Panc1 (cell line): Measurements from ENCODE around the gene PTPA.

Experiments
- TF ChIP-seq, protein P1 (sequence below): fragments of 450-650 bp; IDR thresholded peaks from 2 replicates; pipeline ENCODE4 v1.5.1; 2017; ENCODE audit warnings: mild to moderate bottlenecking
- TF ChIP-seq, protein P2 (sequence below), 2 experiments: IDR thresholded peaks; 2 replicates each; pipeline ENCODE4 v1.6.1; 2011 to 2012; ENCODE audit warnings: low read depth in 2 of 2, control low read depth in 1 of 2, low read length in 1 of 2, mild to moderate bottlenecking in 1 of 2, moderate library complexity in 1 of 2; ENCODE audit not compliant: insufficient read depth in 1 of 2

DNA sequence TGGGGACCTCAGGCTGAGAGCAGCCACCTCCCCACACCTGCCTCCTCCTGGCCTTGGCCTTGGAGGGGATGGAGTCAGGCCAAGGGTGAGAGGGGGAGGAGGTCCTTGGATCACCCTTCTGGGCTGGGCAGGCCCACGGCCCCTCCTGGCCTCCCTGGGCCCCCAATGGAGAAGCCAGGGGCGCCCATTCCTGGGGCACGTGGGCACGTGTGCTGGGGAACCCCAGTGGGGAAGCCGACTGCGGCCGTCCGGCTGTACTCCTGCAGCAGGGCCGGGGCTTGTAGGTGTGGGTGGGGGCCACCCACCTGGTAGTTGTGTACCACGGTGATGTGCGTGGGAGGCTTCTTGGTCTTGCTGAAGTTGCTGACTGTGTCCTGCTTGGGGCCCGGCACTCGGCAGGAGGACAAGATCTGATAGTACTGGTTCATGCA lies 9.1 kb upstream of the PTPA start:
- TF ChIP-seq, protein P1, sequence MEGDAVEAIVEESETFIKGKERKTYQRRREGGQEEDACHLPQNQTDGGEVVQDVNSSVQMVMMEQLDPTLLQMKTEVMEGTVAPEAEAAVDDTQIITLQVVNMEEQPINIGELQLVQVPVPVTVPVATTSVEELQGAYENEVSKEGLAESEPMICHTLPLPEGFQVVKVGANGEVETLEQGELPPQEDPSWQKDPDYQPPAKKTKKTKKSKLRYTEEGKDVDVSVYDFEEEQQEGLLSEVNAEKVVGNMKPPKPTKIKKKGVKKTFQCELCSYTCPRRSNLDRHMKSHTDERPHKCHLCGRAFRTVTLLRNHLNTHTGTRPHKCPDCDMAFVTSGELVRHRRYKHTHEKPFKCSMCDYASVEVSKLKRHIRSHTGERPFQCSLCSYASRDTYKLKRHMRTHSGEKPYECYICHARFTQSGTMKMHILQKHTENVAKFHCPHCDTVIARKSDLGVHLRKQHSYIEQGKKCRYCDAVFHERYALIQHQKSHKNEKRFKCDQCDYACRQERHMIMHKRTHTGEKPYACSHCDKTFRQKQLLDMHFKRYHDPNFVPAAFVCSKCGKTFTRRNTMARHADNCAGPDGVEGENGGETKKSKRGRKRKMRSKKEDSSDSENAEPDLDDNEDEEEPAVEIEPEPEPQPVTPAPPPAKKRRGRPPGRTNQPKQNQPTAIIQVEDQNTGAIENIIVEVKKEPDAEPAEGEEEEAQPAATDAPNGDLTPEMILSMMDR = no peak
- TF ChIP-seq, protein P2, sequence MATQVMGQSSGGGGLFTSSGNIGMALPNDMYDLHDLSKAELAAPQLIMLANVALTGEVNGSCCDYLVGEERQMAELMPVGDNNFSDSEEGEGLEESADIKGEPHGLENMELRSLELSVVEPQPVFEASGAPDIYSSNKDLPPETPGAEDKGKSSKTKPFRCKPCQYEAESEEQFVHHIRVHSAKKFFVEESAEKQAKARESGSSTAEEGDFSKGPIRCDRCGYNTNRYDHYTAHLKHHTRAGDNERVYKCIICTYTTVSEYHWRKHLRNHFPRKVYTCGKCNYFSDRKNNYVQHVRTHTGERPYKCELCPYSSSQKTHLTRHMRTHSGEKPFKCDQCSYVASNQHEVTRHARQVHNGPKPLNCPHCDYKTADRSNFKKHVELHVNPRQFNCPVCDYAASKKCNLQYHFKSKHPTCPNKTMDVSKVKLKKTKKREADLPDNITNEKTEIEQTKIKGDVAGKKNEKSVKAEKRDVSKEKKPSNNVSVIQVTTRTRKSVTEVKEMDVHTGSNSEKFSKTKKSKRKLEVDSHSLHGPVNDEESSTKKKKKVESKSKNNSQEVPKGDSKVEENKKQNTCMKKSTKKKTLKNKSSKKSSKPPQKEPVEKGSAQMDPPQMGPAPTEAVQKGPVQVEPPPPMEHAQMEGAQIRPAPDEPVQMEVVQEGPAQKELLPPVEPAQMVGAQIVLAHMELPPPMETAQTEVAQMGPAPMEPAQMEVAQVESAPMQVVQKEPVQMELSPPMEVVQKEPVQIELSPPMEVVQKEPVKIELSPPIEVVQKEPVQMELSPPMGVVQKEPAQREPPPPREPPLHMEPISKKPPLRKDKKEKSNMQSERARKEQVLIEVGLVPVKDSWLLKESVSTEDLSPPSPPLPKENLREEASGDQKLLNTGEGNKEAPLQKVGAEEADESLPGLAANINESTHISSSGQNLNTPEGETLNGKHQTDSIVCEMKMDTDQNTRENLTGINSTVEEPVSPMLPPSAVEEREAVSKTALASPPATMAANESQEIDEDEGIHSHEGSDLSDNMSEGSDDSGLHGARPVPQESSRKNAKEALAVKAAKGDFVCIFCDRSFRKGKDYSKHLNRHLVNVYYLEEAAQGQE (IDR thresholded peaks at IDR 0.05; ENCODE audit: insufficient read depth in 1 of 2, low read depth in 2 of 2, low read length in 1 of 2) = no peak
